GM18868 (cell line): Measurements from ENCODE around the gene C10orf90.
"Not testable (repeated sequence)": the region's sequence is repeated elsewhere in the genome, so short reads cannot be mapped to it uniquely, and the experiment has no call there.

Experiments used
- ATAC-seq: cut with Tn5 transposase; IDR thresholded peaks from one replicate; pipeline ENCODE4 v1.9.1; 2021; ENCODE audit warnings: mild to moderate bottlenecking, moderate library complexity; ENCODE audit not compliant: unreplicated experiment

Gene C10orf90

GRCh38 chr10:126551202-126551601 is 119.3 kb downstream of the C10orf90 start:
- no peak for ATAC-seq

DNA sequence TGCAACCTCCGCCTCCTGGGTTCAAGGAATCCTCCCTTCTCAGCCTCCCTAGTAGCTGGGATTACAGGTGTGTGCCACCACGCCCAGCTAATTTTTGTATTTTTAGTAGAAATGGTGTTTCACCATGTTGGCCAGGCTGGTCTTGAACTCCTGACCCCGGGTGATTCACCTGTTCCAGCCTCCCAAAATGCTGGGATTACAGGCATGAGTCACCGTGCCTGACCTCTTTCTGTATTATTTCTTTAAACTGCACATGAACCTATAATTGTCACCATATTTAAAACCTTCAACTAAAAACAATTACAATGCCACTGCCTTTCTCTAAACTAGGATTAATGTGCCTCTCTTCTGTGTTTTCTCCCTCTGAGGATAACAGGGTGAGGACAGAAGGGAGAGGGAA is 119.9 kb downstream of the C10orf90 start:
- ATAC-seq: not testable (repeated sequence)

GRCh38 chr10:126549344-126549743 is 121.1 kb downstream of the C10orf90 start:
- ATAC-seq: no peak

DNA sequence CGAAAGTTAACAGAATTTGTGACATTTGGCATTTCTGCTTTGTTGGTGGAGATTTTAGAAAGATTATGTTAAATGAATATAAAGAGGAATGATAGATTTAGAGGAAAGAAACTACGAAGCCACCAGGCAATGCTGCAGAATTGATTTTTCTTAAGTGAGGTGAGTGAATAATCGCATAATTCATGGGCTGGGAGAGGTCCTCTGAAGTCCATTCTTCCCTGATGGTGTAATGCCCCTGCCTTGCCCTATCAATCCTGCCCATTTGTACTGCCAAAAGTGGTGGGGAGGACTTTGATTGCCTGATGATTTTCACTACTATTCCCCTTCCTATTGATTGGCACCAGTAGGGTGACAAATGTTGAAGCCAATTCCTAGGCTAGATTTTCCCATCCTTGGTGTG is 125.9 kb downstream of the C10orf90 start:
- no peak for ATAC-seq

- no peak for ATAC-seq
These were observed 131.9 kb downstream of the C10orf90 start for GRCh38 chr10:126538439-126539135.

DNA sequence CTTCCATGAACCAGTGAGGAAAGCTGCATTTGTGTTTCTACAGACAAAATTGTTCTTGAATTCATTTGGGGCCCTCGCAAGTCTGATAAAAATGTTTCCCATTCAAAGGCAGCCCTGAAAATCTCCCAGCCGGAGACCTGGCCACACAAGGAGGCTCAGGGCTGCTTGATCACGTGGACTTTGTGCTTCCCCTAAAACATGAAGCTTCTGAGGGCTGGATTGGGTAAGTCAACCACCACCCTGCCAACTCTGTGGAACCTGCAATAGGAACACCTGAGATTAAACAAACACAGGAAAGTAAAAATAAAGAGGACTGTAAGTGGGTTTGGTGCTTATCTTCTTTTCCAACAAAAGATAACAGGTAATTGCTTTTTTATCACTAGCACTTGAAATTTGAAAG is 133.8 kb downstream of the C10orf90 start:
- ATAC-seq: no peak

DNA sequence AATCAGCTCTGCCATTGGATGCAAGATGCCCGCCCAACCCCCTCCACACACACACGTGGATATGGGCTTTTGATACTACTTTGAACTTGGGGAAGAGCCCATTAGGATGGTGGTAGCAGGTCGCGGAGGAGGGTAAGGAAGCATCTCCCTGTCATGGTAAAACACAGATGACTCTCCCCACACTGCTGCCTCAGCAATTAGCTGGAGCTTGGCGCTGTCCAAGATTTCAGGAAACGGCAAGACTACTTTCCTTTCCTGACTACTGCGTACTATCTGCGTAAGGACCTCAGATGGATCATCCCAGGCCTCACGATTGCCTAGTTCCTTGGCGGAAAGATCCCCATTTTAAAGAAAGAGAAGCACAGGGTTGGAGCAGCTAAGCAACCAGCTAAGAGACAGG is 134.3 kb downstream of the C10orf90 start:
- ATAC-seq: no peak

GRCh38 chr10:126533644-126534043 is 136.8 kb downstream of the C10orf90 start:
- ATAC-seq: no peak

DNA sequence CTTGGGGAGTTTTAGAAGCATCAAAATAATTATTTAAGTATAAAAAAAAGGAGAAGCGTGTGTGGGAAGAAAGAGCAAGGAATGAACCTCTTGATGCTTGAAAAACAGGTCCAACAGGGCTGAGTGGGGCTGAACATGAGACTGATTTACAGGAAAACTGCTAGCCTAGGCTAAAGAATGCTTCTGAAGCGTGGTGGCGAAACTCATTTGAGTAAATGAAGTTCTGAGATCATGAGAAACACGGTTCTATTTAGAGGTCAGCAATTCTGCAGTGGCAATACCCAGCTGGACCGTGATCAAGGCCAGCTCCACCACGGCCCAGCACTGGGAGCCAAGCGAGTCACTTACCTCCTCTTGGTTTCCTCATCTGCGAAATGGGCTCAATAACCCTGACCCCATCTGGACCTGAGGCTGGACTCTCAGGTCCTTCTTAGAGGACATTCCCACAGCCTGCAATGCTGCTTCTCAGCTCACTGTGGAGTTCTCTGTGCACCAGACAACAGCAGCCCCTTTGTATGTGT is 142.1 kb downstream of the C10orf90 start:
- no peak for ATAC-seq

GRCh38 chr10:126527645-126528314 is 142.7 kb downstream of the C10orf90 start:
- no peak for ATAC-seq

- no peak for ATAC-seq
These were observed 145.2 kb downstream of the C10orf90 start for GRCh38 chr10:126525326-126525725.

DNA sequence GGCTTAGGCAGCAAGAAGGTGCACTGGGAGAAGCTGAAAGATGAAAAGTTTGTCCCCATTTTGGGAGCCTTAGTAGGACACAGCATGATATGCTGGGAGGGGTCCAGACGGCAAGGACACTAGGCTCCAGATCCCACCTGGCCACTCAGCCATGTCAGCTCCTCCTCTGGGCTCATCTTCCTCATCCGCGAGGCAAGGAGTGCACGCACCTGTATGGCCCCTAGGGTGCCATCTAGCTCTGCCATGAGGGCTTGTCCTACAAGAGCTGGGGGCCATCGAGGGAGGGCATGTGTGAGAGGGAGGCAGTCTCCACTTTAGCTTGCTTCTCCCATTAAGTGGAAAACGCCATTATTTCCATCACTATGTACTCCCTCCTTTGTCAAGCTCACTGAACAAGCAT is 146.0 kb downstream of the C10orf90 start:
- no peak for ATAC-seq

- ATAC-seq: no peak
These were observed 147.4 kb downstream of the C10orf90 start for GRCh38 chr10:126523071-126523470.

DNA sequence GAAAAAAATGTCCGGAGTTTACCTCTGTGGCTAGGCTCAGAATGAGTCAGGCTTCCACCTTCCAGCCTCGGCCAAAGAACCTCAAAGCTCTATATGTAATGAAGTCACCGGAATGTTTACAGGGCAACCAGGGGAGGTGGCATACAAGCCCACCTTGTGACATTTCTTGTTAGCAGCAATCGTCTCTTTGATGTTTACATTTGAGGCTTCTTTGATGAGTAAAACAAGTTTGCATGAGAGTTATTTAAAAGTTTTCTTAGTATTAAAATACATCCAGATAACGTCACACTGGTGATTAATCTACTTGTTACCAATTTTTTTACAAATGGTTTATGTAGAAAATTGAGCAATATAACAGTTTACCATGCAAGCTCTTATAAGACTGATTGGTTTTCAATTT is 149.1 kb downstream of the C10orf90 start:
- ATAC-seq: no peak

GRCh38 chr10:126520751-126521317 is 149.7 kb downstream of the C10orf90 start:
- no peak for ATAC-seq

DNA sequence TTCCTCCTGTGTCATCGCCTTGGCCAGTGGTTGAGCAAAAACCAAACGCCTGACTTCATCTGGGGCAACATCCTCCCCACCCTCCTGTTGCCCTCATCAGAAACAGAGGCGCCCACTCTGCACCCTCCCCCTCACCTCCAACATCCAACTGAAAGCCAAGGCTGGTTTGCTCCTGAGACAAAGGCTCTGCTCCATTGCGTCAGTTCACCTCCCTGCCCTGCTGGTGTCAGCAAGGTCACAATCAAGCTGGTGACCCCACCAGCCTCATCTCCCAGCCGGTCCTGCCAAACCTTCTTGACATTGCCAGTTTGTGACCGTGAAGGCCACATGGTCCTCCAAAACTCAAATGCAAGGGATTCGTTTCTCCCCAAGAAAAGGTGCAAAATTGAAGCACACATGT is 150.5 kb downstream of the C10orf90 start:
- no peak for ATAC-seq

DNA sequence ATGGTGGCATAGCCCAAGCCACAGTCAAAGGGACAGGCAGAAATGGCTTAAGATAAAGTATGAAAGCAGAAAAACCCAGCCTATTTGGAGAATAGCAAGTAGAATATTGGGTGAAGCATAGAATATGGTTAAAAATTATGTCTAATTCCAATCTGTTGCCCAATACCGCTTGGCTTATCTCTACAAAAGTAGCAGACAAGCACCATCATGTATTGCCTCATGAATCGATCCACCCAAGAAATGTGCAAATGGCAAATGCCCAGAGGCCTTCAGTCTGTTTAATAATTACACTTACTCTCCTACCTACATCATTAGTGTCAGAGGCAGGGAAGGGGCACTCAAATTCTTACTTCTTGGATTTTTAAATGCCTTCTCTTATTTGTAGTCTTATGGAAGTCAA is 151.3 kb downstream of the C10orf90 start:
- ATAC-seq: no peak

- ATAC-seq: no peak
These were observed 152.0 kb downstream of the C10orf90 start for GRCh38 chr10:126518218-126519080.

- no peak for ATAC-seq
These were observed 154.0 kb downstream of the C10orf90 start for GRCh38 chr10:126516515-126516914.

- no peak for ATAC-seq
These were observed 158.5 kb downstream of the C10orf90 start for GRCh38 chr10:126511917-126512479.

DNA sequence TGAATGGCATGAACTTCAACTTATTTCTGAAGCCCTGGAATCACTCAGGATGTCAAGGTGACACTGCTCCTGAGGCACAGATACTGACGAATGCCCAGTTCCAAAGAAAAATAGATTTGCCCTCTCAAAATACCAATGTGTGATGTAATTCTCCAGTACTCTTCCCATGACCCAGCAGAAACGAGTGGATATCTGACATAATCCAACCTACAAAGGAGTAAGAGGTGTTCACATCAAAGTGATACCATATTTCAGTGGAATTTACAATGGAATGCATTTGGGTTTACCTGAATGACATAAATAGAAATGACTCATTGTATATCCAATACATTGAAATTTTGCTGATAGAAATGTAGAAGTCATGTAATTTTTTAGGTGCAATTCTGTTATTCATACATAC is 161.3 kb downstream of the C10orf90 start:
- no peak for ATAC-seq
